Measurements from ENCODE around the gene LDB1.

Gene LDB1, protein sequence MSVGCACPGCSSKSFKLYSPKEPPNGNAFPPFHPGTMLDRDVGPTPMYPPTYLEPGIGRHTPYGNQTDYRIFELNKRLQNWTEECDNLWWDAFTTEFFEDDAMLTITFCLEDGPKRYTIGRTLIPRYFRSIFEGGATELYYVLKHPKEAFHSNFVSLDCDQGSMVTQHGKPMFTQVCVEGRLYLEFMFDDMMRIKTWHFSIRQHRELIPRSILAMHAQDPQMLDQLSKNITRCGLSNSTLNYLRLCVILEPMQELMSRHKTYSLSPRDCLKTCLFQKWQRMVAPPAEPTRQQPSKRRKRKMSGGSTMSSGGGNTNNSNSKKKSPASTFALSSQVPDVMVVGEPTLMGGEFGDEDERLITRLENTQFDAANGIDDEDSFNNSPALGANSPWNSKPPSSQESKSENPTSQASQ

GRCh38 chr10:102120142-102120990 is at the start of gene LDB1:
LDB1 (minus strand) TSS chr10:102120368; CDS start chr10:102120110, 258 bp downstream.
- DNase-seq = peak; percentile 66 to 94 (median 86)
- intact Hi-C loops (cut with DNase I) = no loop called here

- intact Hi-C loops (cut with DNase I) = loop anchor here (10.0 kb wide), 1 partner anchor 187 kb away; no protein-coding TSS in a partner anchor
- DNase-seq = no peak
These were observed 47.7 kb upstream of the LDB1 start for GRCh38 chr10:102167861-102168260.

DNA sequence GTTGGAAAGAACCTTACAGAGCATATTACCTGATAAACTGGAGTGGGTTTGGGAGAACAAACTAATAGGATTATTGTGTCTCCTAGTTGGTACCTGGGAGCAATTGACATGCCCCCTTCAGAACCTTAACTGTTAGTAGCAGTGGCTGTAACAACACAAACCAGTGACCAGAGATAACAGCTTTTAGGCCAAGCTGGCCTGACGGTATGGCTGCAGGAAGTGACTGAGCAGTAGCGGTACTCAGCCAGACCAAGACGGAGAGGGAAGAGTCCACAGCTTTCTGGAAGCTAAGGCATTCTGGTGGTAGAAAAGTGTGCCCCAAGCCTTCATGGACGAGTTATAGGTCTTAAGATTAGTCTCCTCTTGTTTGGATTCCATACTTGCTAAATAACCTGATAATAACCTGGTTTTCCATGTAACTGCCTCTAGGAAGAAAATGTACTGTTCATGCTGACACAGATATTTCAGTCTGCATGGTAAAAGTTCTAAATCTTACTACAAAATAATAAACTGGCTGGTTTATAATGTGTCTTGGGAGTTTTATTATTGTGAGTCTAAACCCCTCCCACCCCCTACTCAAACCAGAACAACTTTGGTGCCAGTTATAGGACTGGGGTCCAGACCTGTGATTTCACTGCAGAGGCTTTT is 43.3 kb upstream of the LDB1 start:
- intact Hi-C loops (cut with DNase I) = loop anchor here (10.0 kb wide), 1 partner anchor 191 kb away; no protein-coding TSS in a partner anchor

DNA sequence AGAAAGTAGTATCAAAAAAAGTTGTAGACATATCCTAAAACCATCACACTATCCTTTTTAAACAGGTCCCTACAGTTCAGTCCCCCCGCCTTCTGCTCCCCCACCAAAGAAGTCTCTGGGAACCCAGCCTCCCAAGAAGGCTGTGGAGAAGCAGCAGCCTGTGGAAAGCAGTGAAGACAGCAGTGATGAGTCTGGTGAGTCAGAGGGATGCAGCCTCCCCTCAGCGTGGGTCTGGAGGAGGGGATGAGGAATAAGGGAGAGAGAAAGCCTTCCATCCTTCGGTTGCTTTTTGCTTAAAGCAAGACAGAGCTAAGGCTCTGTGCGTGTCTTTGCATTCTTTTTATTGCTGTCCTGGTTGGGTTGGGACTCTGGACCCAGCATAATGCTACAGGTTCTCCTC is 39.7 kb upstream of the LDB1 start:
- DNase-seq = peak in 17 of 42 donors; percentile 8 to 64 (median 26)
- intact Hi-C loops (cut with DNase I) = loop anchor here (10.0 kb wide), 1 partner anchor 195 kb away; no protein-coding TSS in a partner anchor

More for the DNA sequence above, 43.3 kb upstream of the LDB1 start:
- DNase-seq = no peak

DNA sequence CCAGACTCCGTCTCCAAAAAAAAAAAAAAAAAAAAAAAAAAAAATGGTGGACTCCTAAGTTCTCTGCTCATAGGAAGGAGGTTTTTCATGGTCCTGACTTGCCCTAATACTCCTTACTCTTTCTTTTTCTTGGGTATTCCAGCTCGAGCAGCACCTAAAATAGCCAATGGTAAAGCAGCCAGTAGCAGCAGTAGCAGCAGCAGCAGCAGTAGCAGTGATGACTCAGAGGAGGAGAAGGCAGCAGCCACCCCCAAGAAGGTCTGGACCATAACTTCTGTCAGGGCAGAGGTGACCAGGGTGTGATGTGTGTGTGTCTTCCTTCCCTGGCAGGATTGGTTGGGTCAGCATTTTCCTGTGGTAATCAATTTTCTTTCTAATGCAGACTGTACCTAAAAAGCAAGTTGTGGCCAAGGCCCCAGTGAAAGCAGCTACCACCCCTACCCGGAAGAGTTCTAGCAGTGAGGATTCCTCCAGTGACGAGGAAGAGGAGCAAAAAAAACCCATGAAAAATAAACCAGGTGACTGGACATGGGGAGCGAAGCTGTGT is 39.0 kb upstream of the LDB1 start:
- no peak for DNase-seq
- intact Hi-C loops (cut with DNase I) = no loop called here

DNA sequence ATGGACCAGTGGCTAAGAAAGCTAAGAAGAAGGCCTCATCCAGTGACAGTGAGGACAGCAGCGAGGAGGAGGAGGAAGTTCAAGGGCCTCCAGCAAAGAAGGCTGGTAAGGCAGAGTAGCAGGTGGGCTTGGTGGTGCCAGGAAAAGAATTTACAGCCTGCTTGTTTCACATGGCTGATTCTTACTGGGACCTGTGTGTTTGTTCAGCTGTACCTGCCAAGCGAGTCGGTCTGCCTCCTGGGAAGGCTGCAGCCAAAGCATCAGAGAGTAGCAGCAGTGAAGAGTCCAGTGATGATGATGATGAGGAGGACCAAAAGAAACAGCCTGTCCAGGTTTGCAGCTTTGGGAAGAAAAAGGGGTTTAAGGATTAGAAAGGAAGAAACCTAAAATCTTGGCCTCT is 37.1 kb upstream of the LDB1 start:
- no peak for DNase-seq
- intact Hi-C loops (cut with DNase I) = no loop called here

DNA sequence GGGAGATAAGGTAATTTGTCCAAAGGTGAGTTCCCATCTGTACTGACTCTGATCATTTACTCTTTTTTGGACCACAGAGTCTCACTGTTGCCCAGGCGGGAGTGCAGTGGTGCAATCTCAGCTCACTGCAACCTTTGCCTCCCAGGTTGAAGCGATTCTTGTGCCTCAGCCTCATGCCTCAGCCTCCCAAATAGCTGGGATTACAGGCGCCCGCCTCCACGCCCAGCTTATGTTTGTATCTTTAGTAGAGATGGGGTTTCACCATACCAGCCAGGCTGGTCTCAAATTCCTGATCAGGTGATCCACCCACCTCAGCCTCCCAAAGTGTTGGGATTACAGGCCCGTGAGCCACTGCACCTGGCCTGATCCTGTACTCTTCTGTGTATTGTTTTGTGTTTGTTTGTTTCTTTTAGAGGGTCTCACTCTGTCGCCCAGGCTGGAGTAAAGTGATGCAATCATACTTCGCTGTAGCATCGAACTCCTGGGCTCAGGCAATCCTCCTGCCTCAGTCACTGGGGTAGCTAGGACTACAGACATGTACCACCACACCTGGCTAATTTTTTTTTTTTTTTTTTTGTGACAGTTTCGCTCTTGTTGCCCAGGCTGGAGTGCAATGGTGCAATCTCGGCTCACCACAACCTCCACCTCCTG is 34.4 kb upstream of the LDB1 start:
- DNase-seq = no peak
- intact Hi-C loops (cut with DNase I) = no loop called here

- no peak for DNase-seq
- intact Hi-C loops (cut with DNase I) = no loop called here
These were observed 33.0 kb upstream of the LDB1 start for GRCh38 chr10:102153093-102153620.

DNA sequence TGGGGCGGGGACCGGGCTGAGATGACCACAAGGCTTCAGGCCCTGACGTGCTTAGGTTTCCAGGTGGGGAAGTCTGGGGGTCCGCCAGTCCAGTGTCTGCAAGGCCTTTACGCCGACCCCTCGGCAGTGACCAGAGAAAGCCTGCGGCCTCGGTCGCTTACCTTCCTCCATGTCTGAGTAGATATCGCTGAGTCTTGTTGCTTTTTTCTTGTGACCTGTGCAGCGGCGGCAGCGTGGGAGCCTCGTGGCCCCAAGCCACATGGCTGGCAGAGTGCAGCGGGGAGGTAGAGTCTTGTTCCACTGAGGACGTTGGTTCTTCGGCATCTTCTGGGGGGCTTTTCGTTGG is 32.4 kb upstream of the LDB1 start:
- DNase-seq = peak in 3 of 42 donors; percentile 24 to 27 (median 24)
- intact Hi-C loops (cut with DNase I) = no loop called here

DNA sequence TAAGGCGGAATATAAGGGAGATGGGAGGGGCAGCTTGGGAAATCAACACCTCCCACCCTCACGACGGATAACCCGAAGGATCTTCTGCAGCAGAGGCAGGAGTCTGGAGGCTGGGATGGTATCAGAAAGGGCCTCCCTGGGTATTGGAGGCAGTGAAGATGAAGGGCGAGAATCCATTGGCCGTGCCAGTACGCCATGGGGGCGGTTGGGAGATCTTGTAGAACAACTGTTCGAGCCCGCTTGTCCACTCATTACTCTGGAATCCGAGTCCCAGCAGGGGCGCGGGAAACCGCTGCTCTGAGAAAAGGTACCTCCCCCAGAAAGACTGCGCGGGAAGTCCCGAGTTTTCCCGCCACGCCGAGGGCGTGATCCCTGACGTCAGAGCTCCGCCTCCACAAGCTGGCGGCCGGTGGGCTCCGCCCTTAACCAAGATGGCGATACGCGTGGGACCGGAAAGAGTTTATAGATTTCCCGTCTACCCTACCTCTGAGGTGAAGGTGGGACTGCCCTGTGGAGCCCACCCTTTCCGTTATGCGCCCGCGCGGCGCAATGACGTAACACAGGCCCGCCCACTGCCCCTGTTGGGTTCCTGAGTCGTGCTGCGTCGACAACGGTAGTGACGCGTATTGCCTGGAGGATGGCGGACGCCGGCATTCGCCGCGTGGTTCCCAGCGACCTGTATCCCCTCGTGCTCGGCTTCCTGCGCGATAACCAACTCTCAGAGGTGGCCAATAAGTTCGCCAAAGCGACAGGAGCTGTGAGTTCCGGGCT is 31.8 kb upstream of the LDB1 start, which contains the start of gene NOLC1:
Gene NOLC1 (plus strand): TSS at position 616 of the 771 bp plus-strand sequence. CDS start 22 bp downstream, at position 638.
- intact Hi-C loops (cut with DNase I) = no loop called here
- peak; percentile 94 to 100 (median 98) for DNase-seq

GRCh38 chr10:102150970-102151773 is 31.0 kb upstream of the LDB1 start:
- intact Hi-C loops (cut with DNase I) = no loop called here
- no peak for DNase-seq

- no peak for DNase-seq
- intact Hi-C loops (cut with DNase I) = no loop called here
These were observed 28.1 kb upstream of the LDB1 start for GRCh38 chr10:102148275-102148674.

- DNase-seq = no peak
- intact Hi-C loops (cut with DNase I) = no loop called here
These were observed 27.4 kb upstream of the LDB1 start for GRCh38 chr10:102147561-102147960.

DNA sequence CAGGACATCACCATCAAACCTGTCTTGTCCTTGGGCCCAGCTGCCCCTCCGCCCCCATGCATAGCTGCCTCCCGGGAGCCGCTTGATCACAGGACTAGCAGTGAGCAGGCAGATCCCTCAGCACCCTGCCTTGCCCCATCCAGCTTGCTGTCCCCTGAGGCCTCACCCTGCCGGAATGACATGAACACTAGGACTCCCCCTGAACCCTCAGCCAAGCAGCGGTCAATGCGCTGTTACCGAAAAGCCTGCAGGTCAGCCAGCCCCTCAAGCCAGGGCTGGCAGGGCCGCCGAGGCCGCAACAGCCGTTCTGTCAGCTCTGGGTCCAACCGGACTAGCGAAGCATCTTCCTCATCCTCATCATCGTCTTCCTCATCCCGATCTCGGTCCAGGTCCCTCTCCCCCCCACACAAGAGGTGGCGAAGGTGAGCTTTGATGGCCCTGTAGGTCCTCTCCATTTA is 26.8 kb upstream of the LDB1 start:
- intact Hi-C loops (cut with DNase I) = no loop called here
- no peak for DNase-seq

DNA sequence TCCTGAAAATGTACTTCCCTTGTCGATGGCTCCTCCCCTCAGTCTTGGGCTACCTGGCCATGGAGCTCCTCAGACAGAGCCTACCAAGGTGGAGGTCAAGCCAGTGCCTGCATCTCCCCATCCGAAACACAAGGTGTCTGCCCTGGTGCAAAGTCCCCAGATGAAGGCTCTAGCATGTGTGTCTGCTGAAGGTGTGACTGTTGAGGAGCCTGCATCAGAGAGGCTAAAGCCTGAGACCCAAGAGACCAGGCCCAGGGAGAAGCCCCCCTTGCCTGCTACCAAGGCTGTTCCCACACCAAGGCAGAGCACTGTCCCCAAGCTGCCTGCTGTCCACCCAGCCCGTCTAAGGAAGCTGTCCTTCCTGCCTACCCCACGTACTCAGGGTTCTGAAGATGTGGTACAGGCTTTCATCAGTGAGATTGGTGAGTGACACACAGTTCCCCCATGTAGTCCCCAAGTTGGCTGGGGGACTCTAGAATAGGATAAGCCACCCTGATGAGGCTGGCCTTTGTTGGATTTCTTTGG is 21.5 kb upstream of the LDB1 start:
- DNase-seq = no peak
- intact Hi-C loops (cut with DNase I) = no loop called here

GRCh38 chr10:102140913-102141540 is 20.9 kb upstream of the LDB1 start:
- intact Hi-C loops (cut with DNase I) = no loop called here
- no peak for DNase-seq
